C4-2B (cell line): ENCODE measurements around the gene ECM1.

Experiments
- ZFX ChIP-seq: fragments of 450-650 bp; IDR thresholded peaks from 2 replicates; pipeline ENCODE4 v1.6.1; 2017
- TF ChIP-seq, protein P1 (sequence below): fragments of 450-650 bp; conservative IDR thresholded peaks from 2 replicates; pipeline ENCODE4 v1.5.1; 2017; ENCODE audit warnings: mild to moderate bottlenecking

DNA sequence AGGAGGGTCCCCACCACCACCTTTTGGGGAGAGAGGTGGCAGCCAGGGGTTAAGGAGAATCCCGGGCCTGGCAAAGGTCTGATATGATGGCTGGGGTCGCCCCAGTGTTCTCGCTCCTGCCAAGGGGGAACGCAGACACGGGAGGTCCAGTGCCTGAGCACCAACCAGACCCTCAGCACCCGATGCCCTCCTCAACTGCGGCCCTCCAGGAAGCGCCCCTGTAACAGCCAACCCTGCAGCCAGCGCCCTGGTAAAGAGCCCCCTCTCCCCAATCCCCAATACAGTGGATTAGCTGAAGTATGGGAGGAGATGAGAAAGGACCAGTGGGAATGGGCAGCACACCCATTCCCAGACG, 51.7 kb downstream of the ECM1 start:
- TF ChIP-seq, protein P1, sequence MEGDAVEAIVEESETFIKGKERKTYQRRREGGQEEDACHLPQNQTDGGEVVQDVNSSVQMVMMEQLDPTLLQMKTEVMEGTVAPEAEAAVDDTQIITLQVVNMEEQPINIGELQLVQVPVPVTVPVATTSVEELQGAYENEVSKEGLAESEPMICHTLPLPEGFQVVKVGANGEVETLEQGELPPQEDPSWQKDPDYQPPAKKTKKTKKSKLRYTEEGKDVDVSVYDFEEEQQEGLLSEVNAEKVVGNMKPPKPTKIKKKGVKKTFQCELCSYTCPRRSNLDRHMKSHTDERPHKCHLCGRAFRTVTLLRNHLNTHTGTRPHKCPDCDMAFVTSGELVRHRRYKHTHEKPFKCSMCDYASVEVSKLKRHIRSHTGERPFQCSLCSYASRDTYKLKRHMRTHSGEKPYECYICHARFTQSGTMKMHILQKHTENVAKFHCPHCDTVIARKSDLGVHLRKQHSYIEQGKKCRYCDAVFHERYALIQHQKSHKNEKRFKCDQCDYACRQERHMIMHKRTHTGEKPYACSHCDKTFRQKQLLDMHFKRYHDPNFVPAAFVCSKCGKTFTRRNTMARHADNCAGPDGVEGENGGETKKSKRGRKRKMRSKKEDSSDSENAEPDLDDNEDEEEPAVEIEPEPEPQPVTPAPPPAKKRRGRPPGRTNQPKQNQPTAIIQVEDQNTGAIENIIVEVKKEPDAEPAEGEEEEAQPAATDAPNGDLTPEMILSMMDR = no peak
- no peak for TF ChIP-seq ZFX
